Hepatocyte (in vitro differentiated cells): ENCODE data around the gene IGSF1.

Source experiments
- CTCF ChIP-seq: fragments of 200-600 bp; sonication (generic); IDR thresholded peaks from 2 replicates; pipeline ENCODE4 v1.5.1; 2016; ENCODE audit warnings: antibody characterized with exemption, mild to moderate bottlenecking; ENCODE audit not compliant: poor library complexity
- EZH2 ChIP-seq: fragments of 200-600 bp; sonication (generic); IDR thresholded peaks from 2 replicates; pipeline ENCODE4 v1.6.1; 2016; ENCODE audit warnings: antibody characterized with exemption, mild to moderate bottlenecking, borderline replicate concordance
- EZH2phosphoT487 ChIP-seq: fragments of 200-600 bp; sonication (generic); IDR thresholded peaks from one replicate; pipeline ENCODE4 v1.6.1; 2018; ENCODE audit warnings: antibody characterized with exemption, mild to moderate bottlenecking, low read depth, moderate library complexity; ENCODE audit not compliant: unreplicated experiment, severe bottlenecking

GRCh38 chrX:131332331-131332730 lies 43.2 kb upstream of the IGSF1 start:
- TF ChIP-seq CTCF (no peak), EZH2 (no peak), EZH2phosphoT487 (no peak)
